GM19468 (cell line): ENCODE data around the gene TMEM132C.

Experiments
- ATAC-seq: cut with Tn5 transposase; IDR thresholded peaks from one replicate; pipeline ENCODE4 v1.9.1; 2021; ENCODE audit warnings: mild to moderate bottlenecking, moderate library complexity, moderate number of reproducible peaks; ENCODE audit not compliant: unreplicated experiment; ENCODE audit errors: extremely low read depth

The TMEM132C gene

DNA sequence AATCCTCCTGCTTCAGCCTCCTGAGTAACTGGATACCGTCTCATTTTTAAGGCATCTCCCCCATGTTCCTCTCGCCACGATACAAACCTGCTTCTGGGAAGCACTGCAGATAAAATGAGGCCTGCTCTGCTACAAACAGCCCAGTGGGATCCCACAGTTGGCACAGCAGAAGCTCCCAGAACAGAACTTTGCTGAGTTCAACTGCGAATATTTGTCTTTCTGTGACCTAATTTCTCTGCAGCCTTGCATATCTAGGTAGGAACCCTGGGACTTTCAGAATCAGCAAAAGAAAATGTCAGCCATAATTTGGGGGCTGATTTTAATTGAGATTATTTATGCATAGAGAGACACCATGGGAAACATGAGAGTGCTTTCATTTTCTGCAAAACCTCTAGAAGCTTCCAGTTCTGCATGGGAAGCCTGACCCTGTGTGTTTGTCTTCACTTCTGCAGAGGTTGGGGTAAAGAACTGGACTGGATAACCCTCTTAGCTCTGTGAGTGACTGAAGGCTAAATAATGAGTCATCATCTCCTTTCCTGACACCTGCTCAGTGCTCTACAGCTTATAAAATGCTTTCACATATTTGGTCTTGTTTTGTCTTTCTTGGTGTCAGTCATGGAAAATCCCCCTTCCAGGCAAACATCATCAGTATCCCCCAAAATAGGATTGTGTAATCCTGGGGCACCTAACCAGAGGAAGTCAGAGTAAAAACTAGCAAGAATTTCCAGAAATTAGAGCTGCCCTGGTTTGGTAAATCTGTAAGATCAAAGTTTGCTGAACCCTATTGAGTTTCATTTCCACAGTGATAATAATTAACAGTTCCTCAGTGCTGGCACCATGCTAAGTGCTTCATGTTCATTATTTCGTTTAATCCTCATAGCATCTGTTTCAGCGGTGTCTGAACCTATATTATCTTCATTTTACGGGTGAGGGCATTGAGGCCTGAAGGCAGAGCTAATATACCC lies 371.0 kb downstream of the TMEM132C start:
- ATAC-seq = peak; percentile 46

DNA sequence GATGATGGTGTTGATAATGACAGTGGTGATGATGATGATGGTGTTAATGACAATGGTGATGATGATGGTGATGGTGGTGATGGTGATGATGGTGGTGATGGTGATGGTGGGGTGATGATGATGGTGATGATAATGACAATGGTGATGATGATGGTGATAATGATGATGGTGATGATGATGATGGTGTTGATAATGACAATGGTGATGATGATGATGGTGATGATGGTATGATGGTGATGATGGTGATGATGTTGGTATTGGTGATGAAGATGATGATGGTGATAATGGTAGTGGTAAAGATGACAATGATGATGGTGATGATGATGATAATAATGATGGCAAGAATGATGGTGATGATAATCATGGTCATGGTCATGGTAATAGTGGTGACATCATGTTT lies 372.1 kb downstream of the TMEM132C start:
- no peak for ATAC-seq

DNA sequence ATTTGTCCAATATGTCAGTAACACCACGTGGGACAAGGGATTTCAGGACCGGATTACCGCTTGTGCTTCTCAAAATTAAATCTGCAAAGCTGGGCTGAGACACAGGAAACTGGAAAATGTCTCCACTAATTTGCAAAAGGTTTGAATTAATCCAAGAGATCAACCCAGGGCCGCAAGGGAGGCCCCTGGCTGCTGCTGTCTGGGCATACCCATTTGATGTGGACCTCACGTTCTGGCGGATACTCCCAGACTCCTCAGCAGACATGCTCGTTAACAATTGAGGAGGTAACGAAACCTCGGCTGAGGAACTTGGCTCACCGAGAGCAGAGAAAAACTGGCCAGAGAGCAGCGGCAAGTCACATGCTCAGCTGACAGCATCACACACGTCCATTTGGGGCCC lies 376.2 kb downstream of the TMEM132C start:
- no peak for ATAC-seq

DNA sequence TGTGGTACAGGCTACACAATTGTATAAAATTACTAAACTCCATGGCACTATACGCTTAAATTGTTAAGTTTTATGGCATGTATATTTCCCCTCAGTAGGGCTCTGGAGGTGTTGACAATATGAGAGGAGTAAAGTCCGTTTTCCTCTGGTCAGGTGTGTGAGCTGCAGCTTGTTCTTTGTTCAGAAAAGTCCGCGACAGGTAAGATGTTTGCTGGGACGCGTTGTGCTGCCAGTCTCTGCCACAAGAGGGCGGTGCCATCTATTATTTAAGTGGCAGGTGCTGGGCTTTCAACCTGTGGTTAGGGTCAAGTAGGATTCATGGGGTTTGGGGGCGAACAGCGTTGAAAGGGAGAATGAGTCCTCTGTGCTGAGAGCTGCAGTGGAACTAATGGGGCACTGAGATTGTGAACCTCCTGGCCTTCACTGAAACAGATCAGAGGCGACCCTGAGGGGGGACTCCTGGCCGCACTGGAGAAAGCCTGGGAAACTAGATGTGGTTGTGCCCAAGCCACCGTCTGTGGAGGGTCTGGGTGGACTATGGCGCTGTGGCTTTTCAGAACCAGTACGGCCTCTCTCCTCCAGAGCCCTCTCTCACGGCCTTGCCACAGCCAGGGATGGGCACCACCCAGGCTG lies 377.8 kb downstream of the TMEM132C start:
- ATAC-seq = no peak

DNA sequence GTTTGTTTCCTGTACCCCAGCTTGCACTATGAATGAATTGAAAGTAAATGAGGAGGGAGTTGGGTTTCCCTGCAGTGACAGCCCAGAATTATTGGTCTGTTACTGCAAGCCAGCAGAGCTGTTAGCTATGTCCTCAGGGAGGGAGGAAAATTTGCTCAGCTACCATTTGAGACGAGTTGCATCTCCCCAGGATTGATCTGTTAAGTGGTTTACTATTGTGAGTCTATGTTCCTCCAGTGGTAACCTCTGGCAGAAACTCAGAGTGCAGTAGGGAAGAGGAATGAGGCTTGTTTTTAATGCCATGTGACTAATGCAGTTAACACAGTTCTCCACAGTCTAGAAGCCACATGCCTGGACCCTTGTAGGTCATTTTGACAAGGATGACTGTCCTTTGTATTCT lies 382.9 kb downstream of the TMEM132C start:
- no peak for ATAC-seq

DNA sequence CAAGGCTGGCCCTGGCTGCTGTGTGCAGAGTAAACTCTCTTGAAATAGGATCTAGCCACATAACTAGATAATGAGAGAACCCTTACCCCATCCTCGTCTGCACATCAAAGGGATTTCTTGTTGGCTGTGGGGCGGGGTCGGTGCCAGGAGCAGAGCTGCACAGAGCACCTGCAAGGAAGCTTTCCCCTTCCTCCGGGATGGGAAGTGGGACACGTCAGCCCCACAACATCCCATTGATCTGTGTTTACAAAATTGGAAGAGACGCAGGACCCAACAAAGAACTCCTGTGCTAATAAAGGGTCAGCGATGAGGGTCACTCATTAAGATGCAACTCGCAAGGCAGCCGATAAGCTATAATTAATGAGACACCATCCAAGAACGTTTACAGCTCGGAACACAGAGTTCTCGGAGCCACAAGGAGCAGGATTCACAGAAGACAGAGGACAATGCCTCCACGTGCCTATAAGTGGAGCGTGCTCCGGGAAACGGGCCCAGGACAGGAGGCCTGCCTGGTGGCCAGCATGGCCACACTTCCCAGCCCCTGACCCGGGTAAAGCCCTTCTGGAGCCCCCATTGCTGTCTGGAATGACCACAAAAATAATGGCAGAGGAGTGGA lies 385.3 kb downstream of the TMEM132C start:
- no peak for ATAC-seq

DNA sequence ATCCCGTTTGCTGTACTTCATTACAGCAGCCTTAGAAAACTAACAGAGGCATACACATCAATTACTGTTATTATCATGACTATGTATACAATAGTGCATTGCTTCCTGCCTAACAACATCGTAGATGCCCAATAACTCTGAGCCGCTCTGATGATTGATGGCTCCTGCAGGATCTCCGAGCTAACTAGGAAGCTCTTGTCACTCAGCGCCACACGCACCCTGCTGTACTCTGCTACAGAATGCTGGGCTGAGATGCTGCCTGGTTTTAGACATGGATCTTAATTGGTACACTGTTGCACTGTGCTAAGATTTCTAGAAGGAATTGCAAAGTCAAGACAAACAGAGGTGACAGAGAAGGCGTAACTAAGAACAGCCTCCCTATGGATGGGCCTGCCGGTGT lies 387.5 kb downstream of the TMEM132C start:
- no peak for ATAC-seq

DNA sequence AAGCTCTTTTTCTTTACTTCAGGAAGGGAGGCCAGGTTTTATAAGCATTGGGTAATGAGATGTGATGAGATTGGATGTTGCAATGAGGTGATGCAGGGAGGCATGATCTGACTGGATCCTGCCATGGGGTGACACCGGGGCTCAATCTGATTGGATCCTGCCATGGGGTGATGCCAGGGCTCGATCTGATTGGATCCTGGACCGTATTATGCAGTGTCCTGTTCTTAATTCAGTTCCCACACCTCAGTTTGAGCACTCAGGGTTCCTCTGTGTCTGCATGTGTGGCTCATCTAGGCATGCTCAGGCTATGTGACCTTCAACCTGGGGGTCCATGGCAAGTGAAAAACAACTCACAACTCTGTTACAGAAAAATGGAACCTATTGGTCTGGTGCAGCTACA lies 390.4 kb downstream of the TMEM132C start:
- ATAC-seq = no peak

DNA sequence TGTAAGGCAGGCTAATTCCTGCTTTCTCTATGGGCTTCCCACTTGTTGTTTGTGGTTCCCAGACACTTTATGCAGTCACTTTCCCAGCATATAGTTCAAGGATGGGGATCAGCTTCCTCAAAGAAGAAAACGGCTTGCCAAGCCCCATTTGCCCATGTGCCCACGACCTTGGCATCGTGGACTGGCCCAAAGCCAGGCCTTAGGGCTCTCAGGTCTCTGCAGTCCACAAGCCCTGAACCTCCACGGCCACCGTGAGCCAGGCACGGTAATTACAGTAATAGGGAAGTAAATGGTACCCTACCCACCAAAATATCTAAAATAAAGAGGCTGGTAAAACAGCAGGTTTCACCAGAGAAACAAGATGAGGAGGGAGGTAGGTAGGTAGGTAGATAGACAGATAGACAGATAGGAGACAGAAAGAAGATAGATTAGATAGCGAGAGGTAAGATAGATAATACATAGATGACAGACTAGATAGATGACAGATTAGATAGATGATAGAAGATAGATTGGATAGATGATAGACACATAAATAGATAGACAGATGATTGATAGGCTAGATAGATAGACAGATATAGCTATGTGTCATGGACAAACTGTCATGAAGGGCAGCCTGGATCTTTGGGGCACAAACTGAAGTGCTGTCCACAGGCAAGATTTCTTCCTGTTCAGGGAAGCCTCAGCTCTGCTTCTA lies 393.7 kb downstream of the TMEM132C start:
- no peak for ATAC-seq

DNA sequence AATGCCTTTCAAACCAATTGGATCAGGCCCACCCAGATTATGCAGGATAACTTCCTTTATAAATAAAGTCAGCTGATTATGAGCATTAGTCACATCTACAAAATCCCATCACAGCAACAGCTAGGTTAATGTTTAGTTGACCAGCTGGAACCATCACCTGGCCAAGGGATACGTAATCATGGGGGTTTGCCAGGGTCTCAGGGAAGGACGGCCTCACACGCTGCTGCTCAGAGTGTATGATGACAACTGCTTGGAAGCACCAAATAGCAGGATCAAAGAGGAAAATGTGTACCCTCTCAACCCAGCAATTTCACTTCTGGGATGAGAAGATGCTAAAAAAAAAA lies 394.2 kb downstream of the TMEM132C start:
- no peak for ATAC-seq

DNA sequence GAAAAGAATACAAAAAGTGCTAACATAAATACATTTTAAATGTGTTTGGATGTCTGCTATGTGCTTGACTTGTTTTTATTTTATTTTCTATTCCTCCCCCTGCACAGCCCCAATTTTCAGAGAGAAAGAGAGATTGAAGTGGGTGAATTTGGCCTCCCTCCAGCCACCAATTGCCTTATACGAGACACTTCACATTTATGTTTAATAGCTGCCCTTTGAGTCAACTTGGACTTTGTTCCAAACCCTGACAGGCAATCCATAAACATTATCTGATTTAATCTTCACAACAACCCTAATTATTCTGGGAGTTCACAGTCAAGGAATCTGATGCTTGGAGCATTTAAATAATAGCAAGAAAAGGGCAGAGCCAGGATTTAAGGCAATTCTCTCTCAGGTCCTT lies 395.1 kb downstream of the TMEM132C start:
- no peak for ATAC-seq

DNA sequence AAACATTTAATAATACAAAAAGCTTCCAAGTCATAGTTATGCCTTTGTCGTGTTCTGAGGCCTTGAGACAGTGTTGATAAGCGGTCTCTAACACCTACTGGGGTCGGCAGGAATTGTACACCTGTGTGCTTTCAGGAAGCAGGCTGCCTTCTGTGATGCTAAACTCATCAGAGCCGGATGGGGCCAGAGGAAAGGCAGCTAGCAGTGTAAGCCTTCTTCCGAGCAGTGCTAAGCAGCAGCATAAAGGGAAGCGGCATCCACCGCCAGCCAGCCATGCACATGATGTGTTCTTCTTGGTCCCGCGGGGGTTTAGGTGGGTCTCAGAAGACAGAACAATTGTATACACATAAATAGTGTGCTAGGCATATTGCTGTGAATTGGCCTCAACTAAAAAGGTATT lies 397.5 kb downstream of the TMEM132C start:
- no peak for ATAC-seq

DNA sequence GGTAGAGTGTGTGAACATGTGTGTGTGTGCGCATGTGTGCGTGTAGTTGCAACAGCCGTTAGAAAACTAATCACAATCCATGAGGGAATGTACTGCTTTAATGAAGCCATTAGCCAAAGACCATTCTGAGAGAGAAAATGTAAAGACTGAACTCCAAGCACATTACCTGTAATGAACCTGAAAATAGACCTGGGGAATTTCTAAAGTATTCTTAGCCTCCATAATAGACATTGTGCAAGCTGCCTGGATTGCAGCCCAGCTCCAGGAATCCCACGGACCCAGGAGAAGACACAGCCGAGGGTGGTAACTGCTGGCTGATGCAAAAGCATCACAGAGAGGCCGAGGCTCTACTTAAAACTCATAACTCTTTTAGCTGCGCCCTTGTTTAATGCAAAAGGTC lies 400.2 kb downstream of the TMEM132C start:
- no peak for ATAC-seq

DNA sequence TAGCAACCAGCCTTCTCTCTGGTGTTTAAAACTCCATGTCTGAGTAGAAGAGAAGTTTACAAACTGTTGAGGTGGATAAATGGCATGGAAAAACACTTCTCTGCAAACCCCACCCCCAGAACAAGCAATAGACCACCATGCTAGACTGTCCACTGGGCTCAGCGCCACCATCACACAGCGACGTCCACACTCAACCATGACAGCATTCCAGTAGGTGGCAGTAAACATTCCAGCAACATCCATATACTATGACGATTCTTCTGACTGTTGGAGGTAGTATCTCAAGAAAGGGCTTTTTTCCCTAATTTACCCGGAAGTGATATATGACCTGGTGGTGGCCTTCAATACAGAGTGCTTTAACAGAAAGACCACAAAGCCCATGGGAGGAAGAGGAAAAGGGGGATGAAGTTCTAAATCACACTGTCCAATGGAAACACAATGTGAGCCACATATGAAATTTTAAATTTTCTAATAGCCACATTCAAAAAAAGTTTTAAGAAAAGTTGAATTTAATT lies 404.6 kb downstream of the TMEM132C start:
- no peak for ATAC-seq

DNA sequence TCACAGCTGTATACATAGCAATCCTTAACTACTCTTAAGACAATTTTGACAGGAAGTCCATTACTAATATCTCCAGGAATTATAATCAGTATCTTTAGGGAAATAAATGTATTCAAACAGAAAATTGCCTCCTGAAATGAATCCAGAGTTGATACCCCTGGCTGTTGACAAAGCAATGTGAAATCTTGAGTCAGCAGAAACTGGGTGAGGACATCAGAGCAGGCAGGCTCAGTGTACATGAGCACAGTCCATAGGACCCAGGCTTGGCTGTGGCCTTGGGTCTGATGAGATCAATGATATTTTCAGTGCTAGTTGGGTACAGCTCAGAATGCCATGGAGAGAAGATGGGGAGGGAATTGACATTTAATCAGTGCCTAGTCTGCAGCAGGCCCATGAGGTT lies 405.5 kb downstream of the TMEM132C start:
- no peak for ATAC-seq

DNA sequence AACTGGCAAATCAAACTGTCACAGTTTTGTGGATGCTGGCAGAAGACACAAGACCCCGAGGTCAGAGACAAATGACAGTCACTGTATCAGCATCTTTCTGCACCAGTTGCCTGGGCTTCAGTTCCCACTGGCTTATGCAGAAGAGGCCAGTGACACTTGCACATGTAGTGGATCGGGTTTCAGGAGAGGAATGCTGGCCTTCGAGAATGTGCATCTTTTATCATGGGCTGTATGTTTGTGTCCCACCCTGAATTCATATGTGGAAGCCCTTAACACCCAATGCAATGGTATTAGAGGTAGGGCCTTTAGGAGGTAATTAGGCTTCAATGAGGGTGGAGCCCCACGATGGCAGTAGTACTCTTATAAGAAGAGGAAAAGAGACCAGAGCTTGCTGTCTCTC lies 405.9 kb downstream of the TMEM132C start:
- ATAC-seq = no peak

DNA sequence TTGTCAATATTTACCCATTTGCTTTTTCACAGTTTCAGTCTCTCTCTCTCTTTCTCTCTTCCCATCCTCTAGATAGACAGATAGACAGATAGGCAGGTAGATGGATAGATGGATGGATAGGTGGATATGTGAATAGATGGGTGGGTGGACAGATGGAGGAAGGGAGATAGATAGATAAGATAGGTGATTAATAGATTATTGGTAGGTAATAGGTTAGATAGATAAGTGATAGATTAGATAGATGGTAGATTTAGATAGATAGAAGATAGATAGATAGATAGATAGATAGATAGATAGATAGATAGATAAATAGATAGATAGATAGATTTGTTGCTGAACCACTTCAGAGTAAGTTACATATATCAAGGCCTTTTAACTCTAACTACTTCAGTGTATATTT lies 408.6 kb downstream of the TMEM132C start:
- no peak for ATAC-seq

DNA sequence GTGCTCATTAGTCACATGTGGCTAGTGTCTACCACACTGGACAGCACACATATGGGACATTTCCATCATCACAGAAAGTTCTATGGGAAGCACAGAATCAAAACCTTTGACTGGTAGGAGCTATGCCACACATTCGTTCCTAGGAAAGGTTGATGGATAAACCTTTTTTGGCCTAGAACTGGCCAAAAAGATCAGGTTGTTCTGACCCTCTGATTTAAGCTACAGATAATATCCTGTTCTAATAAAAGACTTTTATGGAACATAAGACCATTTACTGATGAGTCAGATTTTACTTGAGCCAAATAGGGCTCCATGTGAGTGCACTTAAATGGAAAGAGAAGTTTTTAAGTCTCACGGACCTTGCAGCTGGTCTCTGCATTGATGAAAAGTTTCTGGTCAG lies 413.6 kb downstream of the TMEM132C start:
- no peak for ATAC-seq

DNA sequence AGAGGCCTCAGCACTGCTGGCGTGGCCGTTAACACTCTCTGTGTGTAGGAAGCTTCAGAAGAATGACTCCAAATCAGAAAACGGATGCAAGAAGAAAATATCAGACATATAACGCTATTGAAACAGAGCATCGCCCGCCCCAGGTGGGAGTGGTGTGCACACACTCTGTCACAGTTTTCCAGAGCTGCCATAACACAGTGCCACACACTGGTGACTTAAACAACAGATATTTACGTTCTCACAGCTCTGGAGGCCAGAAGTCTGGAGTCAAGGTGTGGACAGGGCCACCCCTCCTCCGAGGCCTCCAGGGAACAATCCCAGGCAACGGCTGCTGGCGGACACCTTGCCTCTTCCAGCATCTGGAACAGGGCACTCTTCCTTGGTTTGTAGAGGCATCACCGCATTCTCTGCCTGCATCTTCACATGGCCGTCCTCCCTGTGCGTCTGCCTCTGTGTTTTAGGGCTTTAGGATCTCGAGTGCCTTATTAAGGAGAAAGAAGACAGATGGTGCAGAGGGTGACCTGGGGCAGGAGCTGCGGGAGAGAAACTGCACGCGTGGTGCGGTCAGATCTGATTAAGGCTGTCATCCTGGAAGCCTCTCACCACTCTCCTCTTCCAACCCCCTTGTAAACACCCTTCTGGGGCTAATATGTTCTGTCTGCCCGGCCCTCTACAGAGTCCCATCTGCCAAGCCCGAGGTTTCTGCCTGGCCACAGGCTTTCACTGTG lies 415.7 kb downstream of the TMEM132C start:
- no peak for ATAC-seq

DNA sequence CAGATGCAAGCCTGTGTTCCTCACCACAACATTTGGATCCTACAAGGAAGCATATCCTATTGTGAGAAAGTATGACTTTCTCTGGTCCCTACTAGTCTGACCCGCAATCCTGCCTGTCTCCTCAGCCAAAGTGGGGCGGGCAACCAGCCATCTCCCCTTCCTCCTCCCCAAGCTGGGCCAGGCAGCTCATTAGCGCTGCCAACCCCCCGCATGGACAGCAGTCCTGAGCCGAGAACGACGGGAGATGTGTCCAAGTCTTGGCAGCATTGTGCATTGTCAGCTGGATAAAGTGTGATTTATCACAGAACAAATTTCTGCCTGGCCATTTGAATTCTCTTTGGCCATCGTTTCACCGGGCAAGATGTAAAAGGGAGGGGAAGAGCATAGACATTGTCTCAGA lies 417.4 kb downstream of the TMEM132C start:
- no peak for ATAC-seq
